NT2/D1 (cell line): ENCODE measurements around the gene ARHGEF40.

Source experiments
- YY1 ChIP-seq: IDR thresholded peaks from 2 replicates; pipeline ENCODE4 v1.6.1; 2011; ENCODE audit not compliant: insufficient read length, insufficient read depth
- ZNF274 ChIP-seq: IDR thresholded peaks from 2 replicates; pipeline ENCODE4 v1.6.1; 2011; ENCODE audit warnings: mild to moderate bottlenecking, low read depth, low read length

- TF ChIP-seq ZNF274 (no peak), YY1 (no peak)
These were observed 1.9 kb downstream of the ARHGEF40 start for GRCh38 chr14:21072031-21072473.
